ENCODE measurements around the gene VEGFB.

- TF ChIP-seq, protein P1, sequence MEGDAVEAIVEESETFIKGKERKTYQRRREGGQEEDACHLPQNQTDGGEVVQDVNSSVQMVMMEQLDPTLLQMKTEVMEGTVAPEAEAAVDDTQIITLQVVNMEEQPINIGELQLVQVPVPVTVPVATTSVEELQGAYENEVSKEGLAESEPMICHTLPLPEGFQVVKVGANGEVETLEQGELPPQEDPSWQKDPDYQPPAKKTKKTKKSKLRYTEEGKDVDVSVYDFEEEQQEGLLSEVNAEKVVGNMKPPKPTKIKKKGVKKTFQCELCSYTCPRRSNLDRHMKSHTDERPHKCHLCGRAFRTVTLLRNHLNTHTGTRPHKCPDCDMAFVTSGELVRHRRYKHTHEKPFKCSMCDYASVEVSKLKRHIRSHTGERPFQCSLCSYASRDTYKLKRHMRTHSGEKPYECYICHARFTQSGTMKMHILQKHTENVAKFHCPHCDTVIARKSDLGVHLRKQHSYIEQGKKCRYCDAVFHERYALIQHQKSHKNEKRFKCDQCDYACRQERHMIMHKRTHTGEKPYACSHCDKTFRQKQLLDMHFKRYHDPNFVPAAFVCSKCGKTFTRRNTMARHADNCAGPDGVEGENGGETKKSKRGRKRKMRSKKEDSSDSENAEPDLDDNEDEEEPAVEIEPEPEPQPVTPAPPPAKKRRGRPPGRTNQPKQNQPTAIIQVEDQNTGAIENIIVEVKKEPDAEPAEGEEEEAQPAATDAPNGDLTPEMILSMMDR (IDR thresholded peaks at IDR 0.05; ENCODE audit: borderline replicate concordance, extremely low read depth, low read length, poor library complexity, severe bottlenecking), result no peak
- TF ChIP-seq EZH2 (IDR thresholded peaks at IDR 0.05; ENCODE audit: borderline replicate concordance, low read depth, low read length, severe bottlenecking), result no peak
Measured at GRCh38 chr11:64239662-64240434, 5.5 kb downstream of the VEGFB start.

All from DND-41 (cell line).